ENCODE data around the gene PJA2. TPM values are rescaled to one million over a fixed set of nuclear protein-coding genes. Genes with fewer than 3 reads are reported as not detected.

Gene PJA2
- total and polyA plus RNA-seq, 9 of the 15 experiments (the other 6 are each of a cell fraction or from before 2014, with no cell fraction given): 25.1 to 82.1 (median 50.1) TPM

GRCh38 chr5:109418712-109419352 lies 9.1 kb upstream of the PJA2 start:
- DNase-seq (ENCODE audit: extremely low read depth in 1 of 4, low spot score in 3 of 4): no peak
- H3K36me3 ChIP-seq (ENCODE audit: control insufficient read depth, insufficient read depth, low read length): no peaks in the 10 kb centered on the region
- ChIA-PET CTCF (ENCODE audit: low intra/inter-chr PET ratio) (no interaction called here), POLR2A (interaction anchor here (1.3 kb wide), 1 partner anchor 8 kb away, joined by 9 read pairs; the partner anchor contains the start of gene PJA2)
- H3K9me3 ChIP-seq (replicated peaks; ENCODE audit: control insufficient read depth, insufficient read depth, low read depth, low read length): peaks cover 4% of the 10 kb centered on the region
- ATAC-seq: peak; percentile 50
- H3K4me3 ChIP-seq: no peak overlapping the region
- intact Hi-C loops (cut with micrococcal nuclease) (no loop called here), in situ Hi-C loops (cut with MboI) (no loop called here)
- no peaks in the 10 kb centered on the region for H3K9me1 ChIP-seq (ENCODE audit: control insufficient read depth, insufficient read depth, low read length)
- H3K9ac ChIP-seq (ENCODE audit: insufficient read depth in 1 of 2, low read depth in 2 of 2, low read length in 2 of 2): no peak overlapping the region; a peak in 1 of 4 replicates
- no peak overlapping the region for H3K27ac ChIP-seq (ENCODE audit: extremely low read depth, low read depth, low read length)
- no peaks in the 10 kb centered on the region for H3K27me3 ChIP-seq (ENCODE audit: control insufficient read depth in 2 of 2, insufficient read depth in 2 of 2, low read length in 2 of 2)
- peak overlapping the region; percentile 39; the same call in 1 of the 2 replicates for H3K4me2 ChIP-seq (ENCODE audit: insufficient read depth, low read length)
- no peaks in the 10 kb centered on the region for H3K79me2 ChIP-seq (ENCODE audit: control insufficient read depth, insufficient read depth, low read length)
- BruUV-seq (replicated peaks): no TSS peak
- H4K20me1 ChIP-seq (replicated peaks; ENCODE audit: control insufficient read depth, insufficient read depth, low read length): no peaks in the 10 kb centered on the region
- 35% methylated on average over 3 of the region's 3 CpGs for WGBS (ENCODE audit: insufficient coverage, low coverage, missing lambda C conversion rate)
- FAIRE-seq: no peak
- peaks cover 0 to 6% of the 10 kb centered on the region in 2 experiments; a peak in 2 of 5 replicates for H3K4me1 ChIP-seq (replicated peaks in 1 of 2; ENCODE audit: control insufficient read depth in 2 of 2, insufficient read depth in 2 of 2, low read length in 2 of 2)
- peak overlapping the region; percentile 71 for H2AFZ ChIP-seq (ENCODE audit: low read depth, low read length)
- 0 out of 4 replicates have a peak, but pooled peaks of 1 of the 2 experiments have one; percentile 16 for TF ChIP-seq RCOR1 (IDR thresholded peaks at IDR 0.05; ENCODE audit: borderline replicate concordance in 1 of 2, low read depth in 2 of 2, low read length in 2 of 2)
- TF ChIP-seq, protein P1, sequence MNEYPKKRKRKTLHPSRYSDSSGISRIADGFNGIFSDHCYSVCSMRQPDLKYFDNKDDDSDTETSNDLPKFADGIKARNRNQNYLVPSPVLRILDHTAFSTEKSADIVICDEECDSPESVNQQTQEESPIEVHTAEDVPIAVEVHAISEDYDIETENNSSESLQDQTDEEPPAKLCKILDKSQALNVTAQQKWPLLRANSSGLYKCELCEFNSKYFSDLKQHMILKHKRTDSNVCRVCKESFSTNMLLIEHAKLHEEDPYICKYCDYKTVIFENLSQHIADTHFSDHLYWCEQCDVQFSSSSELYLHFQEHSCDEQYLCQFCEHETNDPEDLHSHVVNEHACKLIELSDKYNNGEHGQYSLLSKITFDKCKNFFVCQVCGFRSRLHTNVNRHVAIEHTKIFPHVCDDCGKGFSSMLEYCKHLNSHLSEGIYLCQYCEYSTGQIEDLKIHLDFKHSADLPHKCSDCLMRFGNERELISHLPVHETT (CRISPR knock-in tag; conservative IDR thresholded peaks at IDR 0.05 in 1 of 2, IDR thresholded peaks at IDR 0.05 in 1 of 2): 0 out of 4 replicates have a peak, but pooled peaks of 1 of the 2 experiments have one; percentile 44
- TF ChIP-seq CBX5 (IDR thresholded peaks at IDR 0.05; ENCODE audit: borderline replicate concordance, low read depth): no peak
- 0 out of 2 replicates have a peak, but pooled peaks have one; percentile 27 for TF ChIP-seq ZNF175 (CRISPR knock-in tag; IDR thresholded peaks at IDR 0.05; ENCODE audit: low read depth)
- TF ChIP-seq ARID1B (IDR thresholded peaks at IDR 0.05): peak; percentile 13; the same call in 1 of the 2 replicates
- no peak for TF ChIP-seq ZBED1 (IDR thresholded peaks at IDR 0.05)
- TF ChIP-seq YBX1 (IDR thresholded peaks at IDR 0.05): no peak
- no peak for TF ChIP-seq SOX6 (IDR thresholded peaks at IDR 0.05)
- peak; percentile 5; the same call in 1 of the 2 replicates for TF ChIP-seq EP300 (IDR thresholded peaks at IDR 0.05; ENCODE audit: low read length)
- peak; percentile 44; the same call in 1 of the 2 replicates for TF ChIP-seq ZBTB17 (CRISPR knock-in tag; IDR thresholded peaks at IDR 0.05)
- TF ChIP-seq CHD1 (IDR thresholded peaks at IDR 0.05; ENCODE audit: low read length): no peak
- TF ChIP-seq, protein P2, sequence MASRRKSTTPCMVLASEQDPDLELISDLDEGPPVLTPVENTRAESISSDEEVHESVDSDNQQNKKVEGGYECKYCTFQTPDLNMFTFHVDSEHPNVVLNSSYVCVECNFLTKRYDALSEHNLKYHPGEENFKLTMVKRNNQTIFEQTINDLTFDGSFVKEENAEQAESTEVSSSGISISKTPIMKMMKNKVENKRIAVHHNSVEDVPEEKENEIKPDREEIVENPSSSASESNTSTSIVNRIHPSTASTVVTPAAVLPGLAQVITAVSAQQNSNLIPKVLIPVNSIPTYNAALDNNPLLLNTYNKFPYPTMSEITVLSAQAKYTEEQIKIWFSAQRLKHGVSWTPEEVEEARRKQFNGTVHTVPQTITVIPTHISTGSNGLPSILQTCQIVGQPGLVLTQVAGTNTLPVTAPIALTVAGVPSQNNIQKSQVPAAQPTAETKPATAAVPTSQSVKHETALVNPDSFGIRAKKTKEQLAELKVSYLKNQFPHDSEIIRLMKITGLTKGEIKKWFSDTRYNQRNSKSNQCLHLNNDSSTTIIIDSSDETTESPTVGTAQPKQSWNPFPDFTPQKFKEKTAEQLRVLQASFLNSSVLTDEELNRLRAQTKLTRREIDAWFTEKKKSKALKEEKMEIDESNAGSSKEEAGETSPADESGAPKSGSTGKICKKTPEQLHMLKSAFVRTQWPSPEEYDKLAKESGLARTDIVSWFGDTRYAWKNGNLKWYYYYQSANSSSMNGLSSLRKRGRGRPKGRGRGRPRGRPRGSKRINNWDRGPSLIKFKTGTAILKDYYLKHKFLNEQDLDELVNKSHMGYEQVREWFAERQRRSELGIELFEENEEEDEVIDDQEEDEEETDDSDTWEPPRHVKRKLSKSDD (conservative IDR thresholded peaks at IDR 0.05; ENCODE audit: low read length): no peak
- TF ChIP-seq SMAD4 (CRISPR knock-in tag; conservative IDR thresholded peaks at IDR 0.05): peak; percentile 29; the same call in 1 of the 2 replicates
- TF ChIP-seq CEBPG (CRISPR knock-in tag; IDR thresholded peaks at IDR 0.05): no peak
- TF ChIP-seq CEBPG (tag; conservative IDR thresholded peaks at IDR 0.05 in 1 of 2, IDR thresholded peaks at IDR 0.05 in 1 of 2): peak; percentile 30 to 43; a peak in 2 of 4 replicates
- no peak for TF ChIP-seq ZNF134 (CRISPR knock-in tag; conservative IDR thresholded peaks at IDR 0.05)
- no peak for TF ChIP-seq ELF1 (tag; IDR thresholded peaks at IDR 0.05)
- no peak for TF ChIP-seq PCBP2 (IDR thresholded peaks at IDR 0.05; ENCODE audit: low read depth, low read length, poor library complexity, severe bottlenecking)
- 0 out of 2 replicates have a peak, but pooled peaks have one; percentile 17 for TF ChIP-seq SMARCA4 (IDR thresholded peaks at IDR 0.05)
